Inflammatory macrophage treated with lipopolysaccharide for 1 hour (primary cell): ENCODE results near the gene RHCE.
A peak's percentile ranks its signal among the peaks of the same experiment; 100 is the strongest.
"Not testable (repeated sequence)": the region's sequence is repeated elsewhere in the genome, so short reads cannot be mapped to it uniquely, and the experiment has no call there.

Experiments used
- DNase-seq, 2 donors: peaks; one replicate each; pipeline ENCODE4 v3.0.0-alpha.2; 2020 to 2022

Gene RHCE

GRCh38 chr1:25397549-25397948 is 23.1 kb downstream of the RHCE start:
- DNase-seq: not testable (repeated sequence)

- DNase-seq: no peak
These were observed 27.8 kb downstream of the RHCE start for GRCh38 chr1:25392841-25393240.

GRCh38 chr1:25389721-25390120 is 30.9 kb downstream of the RHCE start:
- not testable (repeated sequence) for DNase-seq

- DNase-seq: not testable (repeated sequence)
These were observed 31.9 kb downstream of the RHCE start for GRCh38 chr1:25388691-25389090.

GRCh38 chr1:25387096-25387495 is 33.5 kb downstream of the RHCE start:
- DNase-seq: not testable (repeated sequence)

GRCh38 chr1:25383875-25384274 is 36.8 kb downstream of the RHCE start:
- DNase-seq: not testable (repeated sequence)

- DNase-seq: peak; percentile 86 to 97
These were observed 37.5 kb downstream of the RHCE start for GRCh38 chr1:25383090-25383489.

- DNase-seq: not testable (repeated sequence)
These were observed 38.1 kb downstream of the RHCE start for GRCh38 chr1:25382543-25382942.

GRCh38 chr1:25378367-25378766 is 42.3 kb downstream of the RHCE start:
- not testable (repeated sequence) for DNase-seq

GRCh38 chr1:25371757-25372156 is 48.9 kb downstream of the RHCE start:
- not testable (repeated sequence) for DNase-seq

GRCh38 chr1:25369691-25370271 is 50.8 kb downstream of the RHCE start:
- peak; percentile 31 to 45 for DNase-seq

GRCh38 chr1:25369241-25369640 is 51.4 kb downstream of the RHCE start:
- peak in 1 of 2 donors; percentile 23 for DNase-seq

- DNase-seq: not testable (repeated sequence)
These were observed 57.7 kb downstream of the RHCE start for GRCh38 chr1:25362634-25363559.

GRCh38 chr1:25361901-25362300 is 58.7 kb downstream of the RHCE start:
- no peak for DNase-seq

- DNase-seq: no peak
These were observed 59.7 kb downstream of the RHCE start for GRCh38 chr1:25360596-25361581.

GRCh38 chr1:25356848-25357247 is 63.8 kb downstream of the RHCE start:
- no peak for DNase-seq

- no peak for DNase-seq
These were observed 64.2 kb downstream of the RHCE start for GRCh38 chr1:25356441-25356840.

- DNase-seq: no peak
These were observed 64.7 kb downstream of the RHCE start for GRCh38 chr1:25355841-25356395.

GRCh38 chr1:25349606-25350005 is 71.0 kb downstream of the RHCE start:
- DNase-seq: no peak

- no peak for DNase-seq
These were observed 73.1 kb downstream of the RHCE start for GRCh38 chr1:25347556-25347955.

GRCh38 chr1:25343872-25344271 is 76.8 kb downstream of the RHCE start:
- DNase-seq: no peak

GRCh38 chr1:25342846-25343245 is 77.8 kb downstream of the RHCE start:
- DNase-seq: no peak

GRCh38 chr1:25341746-25342145 is 78.9 kb downstream of the RHCE start:
- no peak for DNase-seq
